ENCODE measurements around the gene AQP7. TPM values are rescaled to one million over a fixed set of nuclear protein-coding genes. Genes with fewer than 3 reads are reported as not detected.

Gene AQP7
- total RNA-seq, 3 donors from 2014 or later, result 29.3 to 193 (median 38.3) TPM

DNA sequence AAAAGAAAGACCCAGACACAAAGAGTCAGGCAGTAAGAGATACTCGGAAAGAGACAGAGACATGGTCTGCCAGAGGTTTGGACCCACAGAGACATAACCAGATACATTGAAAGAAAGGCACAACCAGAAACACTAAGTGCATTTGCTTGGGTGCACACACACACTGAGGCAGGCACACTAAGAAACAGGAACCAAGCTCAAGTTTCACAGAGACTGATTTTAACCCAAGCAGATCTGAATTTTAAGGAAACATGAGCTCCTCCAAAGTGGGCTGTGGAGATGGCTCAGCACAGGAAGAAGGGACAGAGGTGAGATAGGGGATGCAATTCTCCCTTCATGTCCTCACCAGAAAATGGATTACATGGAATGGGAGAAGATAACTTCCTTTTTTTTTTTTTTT is 35.5 kb upstream of the AQP7 start:
- H3K4me3 ChIP-seq, result no peak overlapping the region
- DNase-seq (ENCODE audit: low spot score in 2 of 2), result no peak
- TF ChIP-seq POLR2AphosphoS5 (IDR thresholded peaks at IDR 0.05), result no peak
- H3K9me3 ChIP-seq, result no peaks in the 10 kb centered on the region
- intact Hi-C loops (cut with DNase I; ENCODE audit: low total_unique reads), result loop anchor here (5.0 kb wide), 1 partner anchor 399 kb away; no protein-coding TSS in a partner anchor
- no peaks in the 10 kb centered on the region for H3K36me3 ChIP-seq
- H3K4me1 ChIP-seq, result peaks cover 0 to 4% of the 10 kb centered on the region in 2 donors
- no peak overlapping the region for H3K27ac ChIP-seq
- no peaks in the 10 kb centered on the region for H3K27me3 ChIP-seq

DNA sequence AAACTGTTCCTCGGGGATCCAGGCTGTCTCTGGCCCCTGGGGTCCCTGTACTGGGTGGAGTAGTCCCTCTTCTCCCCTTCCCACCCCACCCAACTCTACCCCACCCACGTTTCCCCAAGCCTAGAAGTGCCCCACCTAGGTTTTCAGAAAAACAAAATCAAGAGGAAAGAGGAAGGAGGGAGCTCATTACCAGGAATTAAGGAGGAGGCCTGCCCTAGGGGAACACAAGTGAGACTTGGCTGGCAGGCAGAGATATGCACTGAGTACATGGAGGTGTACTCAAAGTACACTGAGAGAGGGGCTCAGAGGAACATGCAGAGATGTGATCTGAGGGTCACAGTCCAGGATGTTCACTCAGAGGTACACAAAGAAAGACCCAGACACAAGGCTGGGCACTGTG is 34.8 kb upstream of the AQP7 start:
- Histone ChIP-seq H3K27ac (no peak overlapping the region), H3K4me3 (no peak overlapping the region)

DNA sequence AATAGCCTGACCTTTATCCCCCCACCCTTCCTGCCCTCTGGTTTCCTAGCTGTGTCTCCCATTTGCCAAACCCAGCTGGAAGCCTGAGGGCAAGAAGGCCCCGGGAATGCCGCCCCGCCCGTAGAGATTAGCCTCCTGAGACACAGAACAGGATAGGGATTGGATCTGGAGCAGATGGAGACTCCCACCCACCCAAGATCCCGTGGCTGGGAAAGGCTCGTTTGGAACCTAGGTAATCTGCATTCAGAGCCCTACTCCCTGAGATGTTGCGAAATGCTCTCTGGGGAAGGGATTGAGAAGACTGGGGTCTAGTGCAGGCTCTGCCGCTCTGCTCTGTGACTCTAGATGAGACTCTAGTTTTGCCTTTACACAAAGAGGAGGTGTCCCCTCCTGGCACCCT is 34.1 kb upstream of the AQP7 start:
- intact Hi-C loops (cut with DNase I; ENCODE audit: low total_unique reads), result loop anchor here (5.0 kb wide), 1 partner anchor 401 kb away; no protein-coding TSS in a partner anchor
- peaks cover 0 to 10% of the 10 kb centered on the region in 2 donors for H3K4me1 ChIP-seq
- H3K27me3 ChIP-seq, result no peaks in the 10 kb centered on the region
- no peak for DNase-seq (ENCODE audit: low spot score in 2 of 2)
- no peaks in the 10 kb centered on the region for H3K36me3 ChIP-seq
- no peak overlapping the region for H3K27ac ChIP-seq
- TF ChIP-seq, protein P1, sequence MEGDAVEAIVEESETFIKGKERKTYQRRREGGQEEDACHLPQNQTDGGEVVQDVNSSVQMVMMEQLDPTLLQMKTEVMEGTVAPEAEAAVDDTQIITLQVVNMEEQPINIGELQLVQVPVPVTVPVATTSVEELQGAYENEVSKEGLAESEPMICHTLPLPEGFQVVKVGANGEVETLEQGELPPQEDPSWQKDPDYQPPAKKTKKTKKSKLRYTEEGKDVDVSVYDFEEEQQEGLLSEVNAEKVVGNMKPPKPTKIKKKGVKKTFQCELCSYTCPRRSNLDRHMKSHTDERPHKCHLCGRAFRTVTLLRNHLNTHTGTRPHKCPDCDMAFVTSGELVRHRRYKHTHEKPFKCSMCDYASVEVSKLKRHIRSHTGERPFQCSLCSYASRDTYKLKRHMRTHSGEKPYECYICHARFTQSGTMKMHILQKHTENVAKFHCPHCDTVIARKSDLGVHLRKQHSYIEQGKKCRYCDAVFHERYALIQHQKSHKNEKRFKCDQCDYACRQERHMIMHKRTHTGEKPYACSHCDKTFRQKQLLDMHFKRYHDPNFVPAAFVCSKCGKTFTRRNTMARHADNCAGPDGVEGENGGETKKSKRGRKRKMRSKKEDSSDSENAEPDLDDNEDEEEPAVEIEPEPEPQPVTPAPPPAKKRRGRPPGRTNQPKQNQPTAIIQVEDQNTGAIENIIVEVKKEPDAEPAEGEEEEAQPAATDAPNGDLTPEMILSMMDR (IDR thresholded peaks at IDR 0.05), result no peak
- TF ChIP-seq POLR2A (IDR thresholded peaks at IDR 0.05) (no peak), POLR2AphosphoS5 (IDR thresholded peaks at IDR 0.05) (no peak)
- H3K4me3 ChIP-seq, result no peak overlapping the region
- H3K9me3 ChIP-seq, result no peaks in the 10 kb centered on the region

More for the DNA sequence above, 34.8 kb upstream of the AQP7 start:
- Histone ChIP-seq H3K9me3 (no peaks in the 10 kb centered on the region), H3K27me3 (no peaks in the 10 kb centered on the region), H3K36me3 (no peaks in the 10 kb centered on the region), H3K4me1 (peaks cover 0 to 4% of the 10 kb centered on the region in 2 donors)
- TF ChIP-seq POLR2A (IDR thresholded peaks at IDR 0.05), result no peak
- TF ChIP-seq POLR2AphosphoS5 (IDR thresholded peaks at IDR 0.05), result no peak
- TF ChIP-seq, protein P1 (IDR thresholded peaks at IDR 0.05), result no peak
- intact Hi-C loops (cut with DNase I; ENCODE audit: low total_unique reads), result loop anchor here (5.0 kb wide), 1 partner anchor 400 kb away; no protein-coding TSS in a partner anchor
- DNase-seq (ENCODE audit: low spot score in 2 of 2), result no peak

DNA sequence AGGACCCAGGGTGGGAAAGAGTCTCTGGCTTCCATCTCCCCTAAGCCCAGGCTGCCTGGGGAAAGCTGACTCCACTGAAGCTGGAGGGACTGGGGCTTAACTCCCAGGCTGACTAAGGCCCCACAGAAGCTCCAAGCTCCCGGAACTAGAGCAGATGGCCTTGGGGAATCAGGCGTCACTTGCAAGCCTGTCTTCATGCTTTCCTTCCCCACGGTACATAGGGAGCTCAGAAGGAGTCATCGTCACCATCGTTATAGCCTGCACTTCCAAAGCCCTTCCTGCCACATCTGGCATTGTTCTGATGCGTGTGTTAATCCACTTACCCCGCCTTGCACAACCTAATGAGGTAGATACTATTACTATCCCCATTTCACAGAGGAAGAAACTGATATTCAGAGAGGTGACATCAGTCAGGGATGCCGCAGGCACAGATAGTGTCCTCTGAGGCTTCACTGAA is 33.5 kb upstream of the AQP7 start:
- Histone ChIP-seq H3K27me3 (no peaks in the 10 kb centered on the region), H3K36me3 (no peaks in the 10 kb centered on the region), H3K27ac (no peak overlapping the region), H3K4me3 (no peak overlapping the region), H3K4me1 (peaks cover 0 to 10% of the 10 kb centered on the region in 2 donors), H3K9me3 (no peaks in the 10 kb centered on the region)
- intact Hi-C loops (cut with DNase I; ENCODE audit: low total_unique reads), result loop anchor here (5.0 kb wide), 1 partner anchor 401 kb away; no protein-coding TSS in a partner anchor
- TF ChIP-seq, protein P1 (IDR thresholded peaks at IDR 0.05), result no peak
- TF ChIP-seq POLR2A (IDR thresholded peaks at IDR 0.05) (no peak), POLR2AphosphoS5 (IDR thresholded peaks at IDR 0.05) (no peak)
- no peak for DNase-seq (ENCODE audit: low spot score in 2 of 2)

DNA sequence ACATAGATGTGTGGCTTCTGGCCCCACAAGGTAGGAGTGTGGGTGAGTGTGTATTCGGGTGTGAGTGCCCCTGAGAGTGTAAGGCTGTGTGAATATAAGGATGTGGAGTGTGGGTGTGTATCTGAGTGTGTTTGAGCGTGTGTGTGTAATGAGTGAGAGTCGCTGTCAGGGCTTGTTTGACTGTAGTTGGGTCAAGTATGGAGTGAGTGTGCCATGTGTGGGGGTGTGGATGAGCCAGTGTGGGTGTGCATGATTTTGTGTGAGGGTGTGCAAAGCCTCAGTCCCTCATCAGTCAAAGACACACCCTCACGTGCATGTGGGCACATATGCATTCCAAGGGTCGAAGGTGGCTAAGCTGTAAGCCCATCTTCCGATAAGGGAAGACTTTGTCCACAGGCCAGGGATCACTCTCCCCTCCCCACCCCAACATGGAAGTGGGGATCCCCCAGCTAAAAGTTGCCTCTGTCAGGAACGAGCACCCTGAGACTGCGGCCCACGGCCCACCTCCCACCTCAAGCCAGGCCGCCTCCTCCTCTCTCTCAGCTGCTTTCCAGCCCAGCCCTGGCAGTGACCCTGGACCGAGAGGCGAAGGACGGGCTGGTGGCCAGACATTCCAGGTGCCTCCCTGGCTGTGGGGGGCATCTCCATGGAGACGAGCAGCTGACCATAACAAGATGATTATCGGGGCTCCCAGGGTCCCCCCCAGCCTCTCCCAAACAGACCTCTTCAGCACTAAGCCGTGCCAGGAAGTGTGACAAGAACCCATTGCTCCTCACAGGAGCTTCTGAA is 32.1 kb upstream of the AQP7 start:
- Histone ChIP-seq H3K27ac (no peak overlapping the region), H3K27me3 (no peaks in the 10 kb centered on the region), H3K4me1 (peaks cover 0 to 7% of the 10 kb centered on the region in 2 donors), H3K9me3 (no peaks in the 10 kb centered on the region), H3K4me3 (no peak overlapping the region), H3K36me3 (no peaks in the 10 kb centered on the region)
- TF ChIP-seq, protein P1 (IDR thresholded peaks at IDR 0.05), result no peak
- TF ChIP-seq POLR2A (IDR thresholded peaks at IDR 0.05) (no peak), POLR2AphosphoS5 (IDR thresholded peaks at IDR 0.05) (no peak)
- intact Hi-C loops (cut with DNase I; ENCODE audit: low total_unique reads), result loop anchor here (5.0 kb wide), 1 partner anchor 403 kb away; no protein-coding TSS in a partner anchor
- DNase-seq (ENCODE audit: low spot score in 2 of 2), result no peak
